Activated T-cell treated with anti-CD3 and anti-CD28 coated beads, Interleukin-2, amount 50 U/mL, for 24 hours (primary cell): ENCODE measurements around the gene AMBRA1.
A peak's percentile ranks its signal among the peaks of the same experiment; 100 is the strongest.

ENCODE experiments used
- DNase-seq: peaks from one replicate; pipeline ENCODE4 v3.0.0-alpha.2; 2020
- H3K27ac Mint-ChIP-seq: 2 replicates; pipeline ENCODE4 v1.8.0; 2020; ENCODE audit warnings: mild to moderate bottlenecking, mixed read lengths
- H3K27me3 Mint-ChIP-seq: 2 replicates; pipeline ENCODE4 v1.8.0; 2020; ENCODE audit warnings: mixed read lengths
- H3K36me3 Mint-ChIP-seq: 2 replicates; pipeline ENCODE4 v1.8.0; 2020; ENCODE audit warnings: low read depth, mixed read lengths
- H3K4me1 Mint-ChIP-seq: 2 replicates; pipeline ENCODE4 v1.8.0; 2020; ENCODE audit warnings: low read depth, mixed read lengths
- H3K4me3 Mint-ChIP-seq: 2 replicates; pipeline ENCODE4 v1.8.0; 2020; ENCODE audit warnings: mild to moderate bottlenecking, moderate library complexity, mixed read lengths
- H3K9me3 Mint-ChIP-seq: 2 replicates; pipeline ENCODE4 v1.8.0; 2020; ENCODE audit warnings: mixed read lengths

The AMBRA1 gene

GRCh38 chr11:46625406-46625805 lies 31.6 kb upstream of the AMBRA1 start:
- peaks cover 61% of the 10 kb centered on the region for H3K36me3 Mint-ChIP-seq
- no peak for DNase-seq
- H3K9me3 Mint-ChIP-seq = no peaks in the 10 kb centered on the region
- H3K4me1 Mint-ChIP-seq = peaks cover 30% of the 10 kb centered on the region
- peak overlapping the region; percentile 59 for H3K27ac Mint-ChIP-seq
- H3K27me3 Mint-ChIP-seq = no peaks in the 10 kb centered on the region
- H3K4me3 Mint-ChIP-seq = no peak overlapping the region

GRCh38 chr11:46618837-46619236 lies 25.0 kb upstream of the AMBRA1 start:
- H3K4me1 Mint-ChIP-seq = peaks cover 43% of the 10 kb centered on the region
- H3K4me3 Mint-ChIP-seq = peak overlapping the region; percentile 90
- H3K27me3 Mint-ChIP-seq = no peaks in the 10 kb centered on the region
- H3K36me3 Mint-ChIP-seq = peaks cover 47% of the 10 kb centered on the region
- no peak for DNase-seq
- H3K27ac Mint-ChIP-seq = peak overlapping the region; percentile 70
- H3K9me3 Mint-ChIP-seq = no peaks in the 10 kb centered on the region

- Mint-ChIP-seq H3K4me3 (peak overlapping the region; percentile 90), H3K4me1 (peaks cover 43% of the 10 kb centered on the region), H3K27ac (peak overlapping the region; percentile 100), H3K27me3 (no peaks in the 10 kb centered on the region), H3K9me3 (no peaks in the 10 kb centered on the region), H3K36me3 (peaks cover 41% of the 10 kb centered on the region)
- DNase-seq = no peak
These were observed 24.1 kb upstream of the AMBRA1 start for GRCh38 chr11:46617972-46618314.

DNA sequence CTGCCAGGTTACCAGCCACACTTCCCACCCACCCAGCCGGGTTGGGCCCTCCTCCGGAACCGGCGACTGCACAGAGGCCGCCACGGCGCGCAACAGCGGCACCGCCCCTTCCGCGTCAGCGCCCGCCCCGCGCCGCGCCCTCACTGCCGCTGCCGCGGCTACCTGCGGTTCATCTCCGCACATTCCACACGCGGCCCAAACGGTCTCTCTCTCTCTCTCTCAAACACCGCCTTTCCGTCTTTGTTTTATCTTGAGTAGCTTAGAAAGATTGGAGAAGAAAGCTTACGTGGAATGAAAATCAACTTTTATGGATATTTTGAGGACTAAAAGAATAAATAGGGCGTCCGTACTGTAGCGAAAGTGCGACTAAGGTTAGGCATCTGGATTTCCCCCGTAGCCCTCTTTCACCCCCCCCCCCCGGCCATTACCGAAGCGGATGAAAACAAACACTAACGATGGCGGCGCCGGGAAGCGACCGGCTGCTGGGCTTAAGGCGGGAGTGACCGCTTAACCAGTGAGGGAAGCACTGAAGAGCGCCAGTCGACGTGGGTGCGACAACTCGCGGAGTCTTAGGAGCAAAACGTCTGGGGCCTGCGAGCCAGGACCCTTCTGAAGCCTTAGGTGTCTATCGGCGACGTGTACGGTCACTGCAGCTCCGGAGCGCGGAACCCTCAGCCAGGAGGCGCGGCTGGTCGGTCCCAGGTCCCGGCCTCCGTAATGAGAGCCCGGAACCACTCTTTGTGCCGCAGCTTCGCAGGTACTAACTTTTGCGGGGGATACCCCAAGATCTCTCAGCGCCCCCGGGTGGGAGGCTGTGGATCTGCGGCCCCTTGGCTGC lies 23.5 kb upstream of the AMBRA1 start, which contains the start of the genes ATG13 and HARBI1:
Gene ATG13, plus strand, starts transcription at position 420 of the 838 bp plus-strand sequence. CDS start 26,739 bp downstream, outside the sequence.
Gene HARBI1, minus strand, starts transcription at position 94 of the 838 bp plus-strand sequence. CDS start 990 bp downstream, outside the sequence.
- peaks cover 40% of the 10 kb centered on the region for H3K4me1 Mint-ChIP-seq
- no peaks in the 10 kb centered on the region for H3K9me3 Mint-ChIP-seq
- peak; percentile 95 for DNase-seq
- H3K27ac Mint-ChIP-seq = peak within 1 kb of the TSS; percentile 100
- peaks cover 35% of the 10 kb centered on the region for H3K36me3 Mint-ChIP-seq
- H3K27me3 Mint-ChIP-seq = no peaks in the 10 kb centered on the region
- H3K4me3 Mint-ChIP-seq = peak within 1 kb of the TSS; percentile 90

DNA sequence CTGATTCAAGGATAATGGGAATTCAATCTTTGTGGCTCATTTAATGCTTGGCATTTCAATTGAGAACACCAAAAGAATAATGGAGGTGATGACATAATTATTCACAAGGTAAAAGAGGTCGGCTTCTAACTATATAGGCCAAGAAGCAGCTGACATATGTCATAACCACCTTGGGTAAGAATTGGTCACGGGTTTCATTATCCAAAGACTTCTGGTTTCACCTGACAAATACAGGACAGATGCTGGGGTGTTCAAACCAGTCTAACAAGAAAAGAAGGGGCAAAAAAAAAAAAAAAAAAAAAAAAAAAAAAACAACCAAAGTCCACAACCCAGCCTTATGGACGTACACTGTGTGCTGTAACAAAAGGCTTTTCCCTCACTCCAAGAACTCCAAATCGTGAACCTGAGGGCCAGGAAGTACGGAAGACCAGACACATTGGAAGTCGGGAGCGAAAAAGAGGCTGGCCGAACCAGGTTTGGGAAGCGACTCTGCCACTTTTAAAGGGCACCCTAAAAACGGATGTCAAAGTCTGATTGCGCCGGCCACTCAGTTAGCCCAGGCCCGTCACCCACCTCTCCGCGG lies 22.8 kb upstream of the AMBRA1 start:
- Mint-ChIP-seq H3K27ac (peak overlapping the region; percentile 100), H3K4me1 (peaks cover 39% of the 10 kb centered on the region), H3K36me3 (peaks cover 32% of the 10 kb centered on the region), H3K27me3 (no peaks in the 10 kb centered on the region), H3K9me3 (no peaks in the 10 kb centered on the region), H3K4me3 (peak overlapping the region; percentile 90)
- no peak for DNase-seq

- no peak for DNase-seq
- peak overlapping the region; percentile 90 for H3K4me3 Mint-ChIP-seq
- H3K27me3 Mint-ChIP-seq = no peaks in the 10 kb centered on the region
- H3K36me3 Mint-ChIP-seq = peaks cover 25% of the 10 kb centered on the region
- no peaks in the 10 kb centered on the region for H3K9me3 Mint-ChIP-seq
- no peak overlapping the region for H3K27ac Mint-ChIP-seq
- H3K4me1 Mint-ChIP-seq = peaks cover 36% of the 10 kb centered on the region
These were observed 21.9 kb upstream of the AMBRA1 start for GRCh38 chr11:46615756-46616155.

- Mint-ChIP-seq H3K36me3 (peaks cover 7% of the 10 kb centered on the region), H3K4me1 (peaks cover 17% of the 10 kb centered on the region), H3K27me3 (no peaks in the 10 kb centered on the region), H3K27ac (no peak overlapping the region), H3K9me3 (no peaks in the 10 kb centered on the region), H3K4me3 (no peak overlapping the region)
- DNase-seq = no peak
These were observed 18.5 kb upstream of the AMBRA1 start for GRCh38 chr11:46612326-46612725.

DNA sequence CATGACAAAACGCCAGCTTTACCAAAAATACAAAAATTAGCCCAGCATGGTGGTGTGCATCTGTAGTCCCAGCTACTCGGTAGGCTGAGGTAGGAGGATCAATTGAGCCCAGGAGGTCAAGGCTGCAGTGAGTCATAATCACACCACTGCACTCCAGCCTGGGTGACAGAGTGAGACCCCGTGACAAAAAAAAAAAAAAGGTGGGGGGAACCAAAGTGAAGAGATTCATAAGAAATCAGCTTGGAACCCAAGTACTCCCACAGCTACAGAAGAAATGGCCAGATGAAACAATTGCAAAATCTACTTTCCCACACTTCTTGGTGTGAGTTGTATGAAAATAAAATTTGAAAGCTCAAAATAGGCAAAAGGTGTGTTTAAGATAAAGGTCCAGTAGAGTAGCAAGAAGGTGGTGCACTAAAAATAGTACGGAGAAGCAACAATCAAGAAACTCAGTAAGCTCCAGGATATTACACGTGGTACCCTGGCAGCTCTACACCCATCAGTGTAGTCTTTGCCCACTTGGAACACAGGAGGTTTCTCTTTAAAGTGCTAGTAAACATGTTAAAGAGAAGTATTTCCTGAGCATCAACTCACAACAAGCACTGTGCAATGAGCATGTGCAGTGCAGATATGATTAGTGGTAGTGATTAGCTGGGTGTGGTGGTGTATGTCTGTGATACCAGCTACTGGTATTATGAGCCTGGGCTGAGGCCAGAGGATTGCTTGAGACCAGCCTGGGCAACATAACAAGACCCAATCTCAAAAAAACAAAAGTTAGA lies 17.9 kb upstream of the AMBRA1 start:
- Mint-ChIP-seq H3K4me1 (peaks cover 17% of the 10 kb centered on the region), H3K27me3 (no peaks in the 10 kb centered on the region), H3K36me3 (peaks cover 2% of the 10 kb centered on the region), H3K27ac (no peak overlapping the region), H3K4me3 (no peak overlapping the region), H3K9me3 (no peaks in the 10 kb centered on the region)
- DNase-seq = no peak

DNA sequence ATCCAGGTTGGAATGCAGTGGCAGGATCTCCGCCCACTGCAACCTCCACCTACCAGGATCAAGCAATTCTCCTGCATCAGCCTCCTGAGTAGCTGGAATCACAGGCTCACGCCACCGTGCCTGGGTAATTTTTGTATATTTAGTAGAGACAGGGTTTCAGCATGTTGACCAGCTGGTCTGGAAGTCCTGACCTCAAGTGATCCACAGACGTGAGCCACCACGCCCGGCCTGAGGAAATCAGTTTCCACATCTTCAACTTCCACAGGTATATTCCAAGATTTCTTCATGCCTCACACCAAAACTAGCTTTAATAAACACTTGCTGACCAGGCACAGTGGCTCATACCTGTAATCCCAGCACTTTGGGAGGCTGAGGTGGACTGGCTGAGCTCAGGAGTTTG lies 15.6 kb upstream of the AMBRA1 start:
- Mint-ChIP-seq H3K27me3 (no peaks in the 10 kb centered on the region), H3K9me3 (no peaks in the 10 kb centered on the region), H3K27ac (no peak overlapping the region), H3K4me3 (no peak overlapping the region), H3K4me1 (peaks cover 3% of the 10 kb centered on the region), H3K36me3 (no peaks in the 10 kb centered on the region)
- no peak for DNase-seq

DNA sequence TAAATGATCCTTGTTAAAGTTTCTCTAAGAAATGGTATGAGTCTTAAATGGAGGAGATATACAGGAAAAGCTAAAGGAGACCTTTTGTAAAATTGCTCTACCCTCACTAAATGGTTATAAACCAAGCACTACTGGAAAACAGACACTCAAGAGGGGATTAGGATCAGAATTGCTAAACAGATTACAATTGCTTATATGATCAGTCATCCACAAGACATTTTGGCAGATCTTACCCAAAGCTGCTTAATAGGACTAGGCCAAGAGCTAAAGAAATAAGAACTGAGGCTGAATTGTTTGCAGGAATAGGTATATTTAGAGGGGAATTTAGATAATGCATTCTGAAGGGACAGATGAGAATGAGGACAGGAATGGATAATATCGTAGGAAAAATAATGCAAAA lies 13.7 kb upstream of the AMBRA1 start:
- H3K4me3 Mint-ChIP-seq = no peak overlapping the region
- no peaks in the 10 kb centered on the region for H3K9me3 Mint-ChIP-seq
- H3K27ac Mint-ChIP-seq = no peak overlapping the region
- peaks cover 8% of the 10 kb centered on the region for H3K36me3 Mint-ChIP-seq
- no peak for DNase-seq
- H3K4me1 Mint-ChIP-seq = peaks cover 3% of the 10 kb centered on the region
- no peaks in the 10 kb centered on the region for H3K27me3 Mint-ChIP-seq

DNA sequence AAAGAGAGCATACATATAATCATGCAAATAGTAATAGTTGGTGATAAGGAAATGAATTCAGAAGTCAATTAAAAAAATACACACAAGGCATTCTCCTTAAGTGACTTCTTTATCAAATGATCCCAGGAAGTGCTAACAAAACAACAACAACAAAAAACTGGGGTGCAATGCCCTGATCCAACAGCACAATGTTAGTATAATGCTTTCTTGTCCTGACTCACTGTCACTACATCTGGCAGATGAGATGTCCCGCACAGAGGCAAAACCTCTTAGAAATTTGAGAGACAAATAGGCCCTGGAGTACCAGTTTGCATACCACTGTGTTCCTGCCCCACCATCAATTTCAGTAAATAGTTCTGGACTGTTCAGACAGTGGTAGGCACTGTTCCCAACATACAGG lies 11.0 kb upstream of the AMBRA1 start:
- H3K27ac Mint-ChIP-seq = no peak overlapping the region
- peaks cover 8% of the 10 kb centered on the region for H3K36me3 Mint-ChIP-seq
- no peak overlapping the region for H3K4me3 Mint-ChIP-seq
- H3K27me3 Mint-ChIP-seq = no peaks in the 10 kb centered on the region
- no peaks in the 10 kb centered on the region for H3K4me1 Mint-ChIP-seq
- DNase-seq = no peak
- H3K9me3 Mint-ChIP-seq = no peaks in the 10 kb centered on the region

GRCh38 chr11:46603704-46604308 lies 10.0 kb upstream of the AMBRA1 start:
- H3K27ac Mint-ChIP-seq = no peak overlapping the region
- no peaks in the 10 kb centered on the region for H3K9me3 Mint-ChIP-seq
- peaks cover 8% of the 10 kb centered on the region for H3K36me3 Mint-ChIP-seq
- H3K4me1 Mint-ChIP-seq = no peaks in the 10 kb centered on the region
- no peak for DNase-seq
- H3K4me3 Mint-ChIP-seq = no peak overlapping the region
- no peaks in the 10 kb centered on the region for H3K27me3 Mint-ChIP-seq

DNA sequence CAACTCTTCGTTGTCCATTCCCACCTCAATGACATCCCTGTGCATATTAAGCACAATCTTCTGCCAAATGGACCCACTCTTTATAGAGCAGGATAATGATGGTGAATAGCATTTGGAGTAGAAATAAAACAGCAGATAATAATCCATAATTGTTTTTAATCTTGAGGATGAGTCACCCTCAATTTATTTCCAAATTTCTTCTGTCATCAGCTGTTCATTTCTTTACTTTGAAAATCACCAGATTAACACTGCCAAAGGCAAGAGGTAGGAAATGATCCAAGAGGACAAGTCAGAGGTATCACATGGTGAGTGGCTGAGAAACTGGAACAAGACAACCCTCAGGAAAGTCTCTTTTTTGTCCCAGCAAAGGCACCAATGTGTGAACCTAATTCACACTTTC lies 7.3 kb upstream of the AMBRA1 start:
- Mint-ChIP-seq H3K36me3 (peaks cover 8% of the 10 kb centered on the region), H3K4me3 (no peak overlapping the region), H3K9me3 (no peaks in the 10 kb centered on the region), H3K27me3 (no peaks in the 10 kb centered on the region), H3K27ac (no peak overlapping the region), H3K4me1 (peaks cover 5% of the 10 kb centered on the region)
- DNase-seq = no peak

DNA sequence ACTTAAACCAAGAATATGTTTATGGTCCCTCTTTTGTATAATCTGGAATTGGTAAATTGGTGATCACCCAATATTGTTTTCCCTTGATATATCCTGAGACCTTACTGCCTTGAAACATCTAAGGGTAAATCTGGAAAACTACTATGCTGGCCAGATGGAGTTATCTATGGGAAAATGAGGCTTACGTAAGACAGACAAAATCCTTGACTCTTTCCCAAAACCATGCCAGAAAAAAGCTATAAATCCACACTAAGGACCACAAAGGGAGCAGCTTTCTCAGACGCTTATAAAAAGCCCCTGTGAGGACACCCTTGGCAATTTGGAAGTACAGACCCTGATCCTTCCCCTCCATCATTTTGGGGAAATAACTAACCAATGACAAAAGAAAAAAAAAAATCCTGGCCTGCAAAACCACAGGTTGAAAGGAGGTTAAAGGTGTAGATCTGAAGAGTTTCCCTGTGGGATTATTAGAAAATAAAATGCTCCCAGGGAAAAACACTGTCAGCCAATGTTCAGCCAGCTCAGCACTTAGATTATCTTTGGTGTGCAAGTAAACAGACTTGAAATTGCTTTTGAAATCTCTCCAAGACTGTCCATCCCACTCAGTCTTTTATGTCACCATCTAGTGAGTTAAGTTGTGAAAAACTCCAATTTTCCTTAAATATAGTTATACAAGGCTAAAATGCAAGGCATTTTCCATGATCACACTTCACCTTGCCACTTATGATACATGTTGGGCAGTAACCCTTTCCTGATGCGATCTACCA lies 6.6 kb upstream of the AMBRA1 start:
- Mint-ChIP-seq H3K36me3 (peaks cover 8% of the 10 kb centered on the region), H3K4me1 (peaks cover 5% of the 10 kb centered on the region), H3K4me3 (no peak overlapping the region), H3K27ac (no peak overlapping the region), H3K27me3 (no peaks in the 10 kb centered on the region), H3K9me3 (no peaks in the 10 kb centered on the region)
- DNase-seq = no peak
